ENCODE results near the gene CAMK1D. TPM values are rescaled to one million over a fixed set of nuclear protein-coding genes. Genes with fewer than 3 reads are reported as not detected.

The CAMK1D gene
- total RNA-seq, 1 experiment from 2014 or later: 10.2 TPM

GRCh38 chr10:12474727-12475412 is 125.5 kb downstream of the CAMK1D start (continued):
- TF ChIP-seq ZBTB43 (CRISPR knock-in tag; IDR thresholded peaks at IDR 0.05): no peak

- ChIA-PET POLR2A (no interaction called here), CTCF (interaction anchor here (0.6 kb wide), 1 partner anchor 133 kb away, joined by 3 read pairs; no protein-coding TSS in a partner anchor)
- peaks cover 24% of the 10 kb centered on the region for H3K9me3 Mint-ChIP-seq
- no peak overlapping the region for H3K27ac Mint-ChIP-seq
- ATAC-seq (no peak), DNase-seq (ENCODE audit: low spot score) (no peak)
- peaks cover 11% of the 10 kb centered on the region for H3K36me3 Mint-ChIP-seq
- TF ChIP-seq, protein P1, sequence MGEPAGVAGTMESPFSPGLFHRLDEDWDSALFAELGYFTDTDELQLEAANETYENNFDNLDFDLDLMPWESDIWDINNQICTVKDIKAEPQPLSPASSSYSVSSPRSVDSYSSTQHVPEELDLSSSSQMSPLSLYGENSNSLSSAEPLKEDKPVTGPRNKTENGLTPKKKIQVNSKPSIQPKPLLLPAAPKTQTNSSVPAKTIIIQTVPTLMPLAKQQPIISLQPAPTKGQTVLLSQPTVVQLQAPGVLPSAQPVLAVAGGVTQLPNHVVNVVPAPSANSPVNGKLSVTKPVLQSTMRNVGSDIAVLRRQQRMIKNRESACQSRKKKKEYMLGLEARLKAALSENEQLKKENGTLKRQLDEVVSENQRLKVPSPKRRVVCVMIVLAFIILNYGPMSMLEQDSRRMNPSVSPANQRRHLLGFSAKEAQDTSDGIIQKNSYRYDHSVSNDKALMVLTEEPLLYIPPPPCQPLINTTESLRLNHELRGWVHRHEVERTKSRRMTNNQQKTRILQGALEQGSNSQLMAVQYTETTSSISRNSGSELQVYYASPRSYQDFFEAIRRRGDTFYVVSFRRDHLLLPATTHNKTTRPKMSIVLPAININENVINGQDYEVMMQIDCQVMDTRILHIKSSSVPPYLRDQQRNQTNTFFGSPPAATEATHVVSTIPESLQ (CRISPR knock-in tag; IDR thresholded peaks at IDR 0.05): no peak
- TF ChIP-seq TEAD1 (CRISPR knock-in tag; IDR thresholded peaks at IDR 0.05): no peak
- TF ChIP-seq ZBTB21 (CRISPR knock-in tag; IDR thresholded peaks at IDR 0.05; ENCODE audit: borderline replicate concordance): no peak
- no peak for TF ChIP-seq NR2C2 (CRISPR knock-in tag; IDR thresholded peaks at IDR 0.05)
- no peak for TF ChIP-seq SMAD4 (CRISPR knock-in tag; IDR thresholded peaks at IDR 0.05)
- TF ChIP-seq, protein P2, sequence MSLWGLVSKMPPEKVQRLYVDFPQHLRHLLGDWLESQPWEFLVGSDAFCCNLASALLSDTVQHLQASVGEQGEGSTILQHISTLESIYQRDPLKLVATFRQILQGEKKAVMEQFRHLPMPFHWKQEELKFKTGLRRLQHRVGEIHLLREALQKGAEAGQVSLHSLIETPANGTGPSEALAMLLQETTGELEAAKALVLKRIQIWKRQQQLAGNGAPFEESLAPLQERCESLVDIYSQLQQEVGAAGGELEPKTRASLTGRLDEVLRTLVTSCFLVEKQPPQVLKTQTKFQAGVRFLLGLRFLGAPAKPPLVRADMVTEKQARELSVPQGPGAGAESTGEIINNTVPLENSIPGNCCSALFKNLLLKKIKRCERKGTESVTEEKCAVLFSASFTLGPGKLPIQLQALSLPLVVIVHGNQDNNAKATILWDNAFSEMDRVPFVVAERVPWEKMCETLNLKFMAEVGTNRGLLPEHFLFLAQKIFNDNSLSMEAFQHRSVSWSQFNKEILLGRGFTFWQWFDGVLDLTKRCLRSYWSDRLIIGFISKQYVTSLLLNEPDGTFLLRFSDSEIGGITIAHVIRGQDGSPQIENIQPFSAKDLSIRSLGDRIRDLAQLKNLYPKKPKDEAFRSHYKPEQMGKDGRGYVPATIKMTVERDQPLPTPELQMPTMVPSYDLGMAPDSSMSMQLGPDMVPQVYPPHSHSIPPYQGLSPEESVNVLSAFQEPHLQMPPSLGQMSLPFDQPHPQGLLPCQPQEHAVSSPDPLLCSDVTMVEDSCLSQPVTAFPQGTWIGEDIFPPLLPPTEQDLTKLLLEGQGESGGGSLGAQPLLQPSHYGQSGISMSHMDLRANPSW (CRISPR knock-in tag; conservative IDR thresholded peaks at IDR 0.05; ENCODE audit: low read depth): no peak
- TF ChIP-seq SMAD3 (CRISPR knock-in tag; IDR thresholded peaks at IDR 0.05; ENCODE audit: borderline replicate concordance): no peak
- no peak for TF ChIP-seq ETV6 (CRISPR knock-in tag; IDR thresholded peaks at IDR 0.05)
- TF ChIP-seq ZNF317 (CRISPR knock-in tag; IDR thresholded peaks at IDR 0.05; ENCODE audit: borderline replicate concordance, low read depth): no peak
- TF ChIP-seq, protein P3, sequence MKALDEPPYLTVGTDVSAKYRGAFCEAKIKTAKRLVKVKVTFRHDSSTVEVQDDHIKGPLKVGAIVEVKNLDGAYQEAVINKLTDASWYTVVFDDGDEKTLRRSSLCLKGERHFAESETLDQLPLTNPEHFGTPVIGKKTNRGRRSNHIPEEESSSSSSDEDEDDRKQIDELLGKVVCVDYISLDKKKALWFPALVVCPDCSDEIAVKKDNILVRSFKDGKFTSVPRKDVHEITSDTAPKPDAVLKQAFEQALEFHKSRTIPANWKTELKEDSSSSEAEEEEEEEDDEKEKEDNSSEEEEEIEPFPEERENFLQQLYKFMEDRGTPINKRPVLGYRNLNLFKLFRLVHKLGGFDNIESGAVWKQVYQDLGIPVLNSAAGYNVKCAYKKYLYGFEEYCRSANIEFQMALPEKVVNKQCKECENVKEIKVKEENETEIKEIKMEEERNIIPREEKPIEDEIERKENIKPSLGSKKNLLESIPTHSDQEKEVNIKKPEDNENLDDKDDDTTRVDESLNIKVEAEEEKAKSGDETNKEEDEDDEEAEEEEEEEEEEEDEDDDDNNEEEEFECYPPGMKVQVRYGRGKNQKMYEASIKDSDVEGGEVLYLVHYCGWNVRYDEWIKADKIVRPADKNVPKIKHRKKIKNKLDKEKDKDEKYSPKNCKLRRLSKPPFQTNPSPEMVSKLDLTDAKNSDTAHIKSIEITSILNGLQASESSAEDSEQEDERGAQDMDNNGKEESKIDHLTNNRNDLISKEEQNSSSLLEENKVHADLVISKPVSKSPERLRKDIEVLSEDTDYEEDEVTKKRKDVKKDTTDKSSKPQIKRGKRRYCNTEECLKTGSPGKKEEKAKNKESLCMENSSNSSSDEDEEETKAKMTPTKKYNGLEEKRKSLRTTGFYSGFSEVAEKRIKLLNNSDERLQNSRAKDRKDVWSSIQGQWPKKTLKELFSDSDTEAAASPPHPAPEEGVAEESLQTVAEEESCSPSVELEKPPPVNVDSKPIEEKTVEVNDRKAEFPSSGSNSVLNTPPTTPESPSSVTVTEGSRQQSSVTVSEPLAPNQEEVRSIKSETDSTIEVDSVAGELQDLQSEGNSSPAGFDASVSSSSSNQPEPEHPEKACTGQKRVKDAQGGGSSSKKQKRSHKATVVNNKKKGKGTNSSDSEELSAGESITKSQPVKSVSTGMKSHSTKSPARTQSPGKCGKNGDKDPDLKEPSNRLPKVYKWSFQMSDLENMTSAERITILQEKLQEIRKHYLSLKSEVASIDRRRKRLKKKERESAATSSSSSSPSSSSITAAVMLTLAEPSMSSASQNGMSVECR (CRISPR knock-in tag; IDR thresholded peaks at IDR 0.05; ENCODE audit: borderline replicate concordance): no peak
- TF ChIP-seq, protein P4, sequence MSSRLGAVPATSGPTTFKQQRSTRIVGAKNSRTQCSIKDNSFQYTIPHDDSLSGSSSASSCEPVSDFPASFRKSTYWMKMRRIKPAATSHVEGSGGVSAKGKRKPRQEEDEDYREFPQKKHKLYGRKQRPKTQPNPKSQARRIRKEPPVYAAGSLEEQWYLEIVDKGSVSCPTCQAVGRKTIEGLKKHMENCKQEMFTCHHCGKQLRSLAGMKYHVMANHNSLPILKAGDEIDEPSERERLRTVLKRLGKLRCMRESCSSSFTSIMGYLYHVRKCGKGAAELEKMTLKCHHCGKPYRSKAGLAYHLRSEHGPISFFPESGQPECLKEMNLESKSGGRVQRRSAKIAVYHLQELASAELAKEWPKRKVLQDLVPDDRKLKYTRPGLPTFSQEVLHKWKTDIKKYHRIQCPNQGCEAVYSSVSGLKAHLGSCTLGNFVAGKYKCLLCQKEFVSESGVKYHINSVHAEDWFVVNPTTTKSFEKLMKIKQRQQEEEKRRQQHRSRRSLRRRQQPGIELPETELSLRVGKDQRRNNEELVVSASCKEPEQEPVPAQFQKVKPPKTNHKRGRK (CRISPR knock-in tag; IDR thresholded peaks at IDR 0.05; ENCODE audit: borderline replicate concordance): no peak
- no peak for TF ChIP-seq ZNF121 (CRISPR knock-in tag; IDR thresholded peaks at IDR 0.05)
- TF ChIP-seq, protein P5, sequence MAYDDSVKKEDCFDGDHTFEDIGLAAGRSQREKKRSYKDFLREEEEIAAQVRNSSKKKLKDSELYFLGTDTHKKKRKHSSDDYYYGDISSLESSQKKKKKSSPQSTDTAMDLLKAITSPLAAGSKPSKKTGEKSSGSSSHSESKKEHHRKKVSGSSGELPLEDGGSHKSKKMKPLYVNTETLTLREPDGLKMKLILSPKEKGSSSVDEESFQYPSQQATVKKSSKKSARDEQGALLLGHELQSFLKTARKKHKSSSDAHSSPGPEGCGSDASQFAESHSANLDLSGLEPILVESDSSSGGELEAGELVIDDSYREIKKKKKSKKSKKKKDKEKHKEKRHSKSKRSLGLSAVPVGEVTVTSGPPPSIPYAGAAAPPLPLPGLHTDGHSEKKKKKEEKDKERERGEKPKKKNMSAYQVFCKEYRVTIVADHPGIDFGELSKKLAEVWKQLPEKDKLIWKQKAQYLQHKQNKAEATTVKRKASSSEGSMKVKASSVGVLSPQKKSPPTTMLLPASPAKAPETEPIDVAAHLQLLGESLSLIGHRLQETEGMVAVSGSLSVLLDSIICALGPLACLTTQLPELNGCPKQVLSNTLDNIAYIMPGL (CRISPR knock-in tag; IDR thresholded peaks at IDR 0.05): no peak
- TF ChIP-seq, protein P6, sequence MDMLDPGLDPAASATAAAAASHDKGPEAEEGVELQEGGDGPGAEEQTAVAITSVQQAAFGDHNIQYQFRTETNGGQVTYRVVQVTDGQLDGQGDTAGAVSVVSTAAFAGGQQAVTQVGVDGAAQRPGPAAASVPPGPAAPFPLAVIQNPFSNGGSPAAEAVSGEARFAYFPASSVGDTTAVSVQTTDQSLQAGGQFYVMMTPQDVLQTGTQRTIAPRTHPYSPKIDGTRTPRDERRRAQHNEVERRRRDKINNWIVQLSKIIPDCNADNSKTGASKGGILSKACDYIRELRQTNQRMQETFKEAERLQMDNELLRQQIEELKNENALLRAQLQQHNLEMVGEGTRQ (CRISPR knock-in tag; IDR thresholded peaks at IDR 0.05): no peak
- TF ChIP-seq NR3C1 (CRISPR knock-in tag; conservative IDR thresholded peaks at IDR 0.05; ENCODE audit: low read depth): no peak
- no peak for TF ChIP-seq NFE2L1 (CRISPR knock-in tag; IDR thresholded peaks at IDR 0.05)
- TF ChIP-seq NFATC4 (CRISPR knock-in tag; IDR thresholded peaks at IDR 0.05): no peak
- H3K4me3 Mint-ChIP-seq: no peak overlapping the region
- no peaks in the 10 kb centered on the region for H3K27me3 Mint-ChIP-seq (ENCODE audit: low read depth)
- H3K4me1 Mint-ChIP-seq: no peaks in the 10 kb centered on the region
Observed at GRCh38 chr10:12476656-12477055, 127.3 kb downstream of the CAMK1D start.

Measured in WTC11 (cell line).